Kidney epithelial cell (primary cell): ENCODE results near the gene ADGRV1. TPM values are rescaled to one million over a fixed set of nuclear protein-coding genes. Genes with fewer than 3 reads are reported as not detected.

Experiments used
- DNase-seq: peaks from one replicate; pipeline ENCODE4 v3.0.0-alpha.2; 2010; ENCODE audit warnings: low read depth
- H3K27me3 ChIP-seq: 2 replicates; pipeline ENCODE4 v1.6.0; 2011; ENCODE audit warnings: low read length; ENCODE audit not compliant: control insufficient read depth, insufficient read depth
- H3K36me3 ChIP-seq: 2 replicates; pipeline ENCODE4 v1.5.1; 2011; ENCODE audit warnings: low read length; ENCODE audit not compliant: control insufficient read depth, insufficient read depth
- H3K4me3 ChIP-seq: 2 replicates; pipeline ENCODE4 v1.5.1; 2011; ENCODE audit warnings: low read depth, mild to moderate bottlenecking, control low read depth, low read length
- total RNA-seq: library from RNA; depleted of rRNA; stranded (reverse); fragments of >200 nt; gene quantifications from 2 replicates; pipeline ENCODE4 v1.2.3, GENCODE V29; 2015
- TF ChIP-seq, protein P1 (sequence below): IDR thresholded peaks from 2 replicates; pipeline ENCODE4 v1.5.1; 2011; ENCODE audit warnings: mild to moderate bottlenecking, moderate library complexity, low read length, control low read depth, inconsistent platforms; ENCODE audit not compliant: insufficient read depth, poor library complexity, severe bottlenecking

Gene ADGRV1
- total RNA-seq, 1 donor from 2014 or later: 3.5 TPM

DNA sequence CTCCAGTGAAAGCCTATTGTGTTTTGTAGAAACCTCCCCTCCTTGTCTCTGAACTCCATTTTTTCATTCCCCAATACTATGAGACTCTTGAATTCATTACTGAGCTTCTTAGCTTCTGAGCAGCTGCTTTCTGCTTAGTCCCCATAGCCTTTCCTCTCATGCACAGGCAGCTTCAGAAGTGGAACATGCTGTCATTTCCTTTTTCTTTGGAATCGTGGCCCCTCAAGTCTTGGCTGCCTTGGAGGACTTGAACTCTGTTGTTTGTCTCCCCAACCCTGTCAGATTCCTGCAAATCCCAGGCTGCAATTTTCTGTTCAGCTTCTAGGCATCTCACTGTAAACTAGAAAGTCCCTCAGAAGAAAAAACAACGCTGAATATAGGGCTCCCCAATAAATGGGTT, 556.1 kb downstream of the ADGRV1 start:
- TF ChIP-seq, protein P1, sequence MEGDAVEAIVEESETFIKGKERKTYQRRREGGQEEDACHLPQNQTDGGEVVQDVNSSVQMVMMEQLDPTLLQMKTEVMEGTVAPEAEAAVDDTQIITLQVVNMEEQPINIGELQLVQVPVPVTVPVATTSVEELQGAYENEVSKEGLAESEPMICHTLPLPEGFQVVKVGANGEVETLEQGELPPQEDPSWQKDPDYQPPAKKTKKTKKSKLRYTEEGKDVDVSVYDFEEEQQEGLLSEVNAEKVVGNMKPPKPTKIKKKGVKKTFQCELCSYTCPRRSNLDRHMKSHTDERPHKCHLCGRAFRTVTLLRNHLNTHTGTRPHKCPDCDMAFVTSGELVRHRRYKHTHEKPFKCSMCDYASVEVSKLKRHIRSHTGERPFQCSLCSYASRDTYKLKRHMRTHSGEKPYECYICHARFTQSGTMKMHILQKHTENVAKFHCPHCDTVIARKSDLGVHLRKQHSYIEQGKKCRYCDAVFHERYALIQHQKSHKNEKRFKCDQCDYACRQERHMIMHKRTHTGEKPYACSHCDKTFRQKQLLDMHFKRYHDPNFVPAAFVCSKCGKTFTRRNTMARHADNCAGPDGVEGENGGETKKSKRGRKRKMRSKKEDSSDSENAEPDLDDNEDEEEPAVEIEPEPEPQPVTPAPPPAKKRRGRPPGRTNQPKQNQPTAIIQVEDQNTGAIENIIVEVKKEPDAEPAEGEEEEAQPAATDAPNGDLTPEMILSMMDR: no peak

DNA sequence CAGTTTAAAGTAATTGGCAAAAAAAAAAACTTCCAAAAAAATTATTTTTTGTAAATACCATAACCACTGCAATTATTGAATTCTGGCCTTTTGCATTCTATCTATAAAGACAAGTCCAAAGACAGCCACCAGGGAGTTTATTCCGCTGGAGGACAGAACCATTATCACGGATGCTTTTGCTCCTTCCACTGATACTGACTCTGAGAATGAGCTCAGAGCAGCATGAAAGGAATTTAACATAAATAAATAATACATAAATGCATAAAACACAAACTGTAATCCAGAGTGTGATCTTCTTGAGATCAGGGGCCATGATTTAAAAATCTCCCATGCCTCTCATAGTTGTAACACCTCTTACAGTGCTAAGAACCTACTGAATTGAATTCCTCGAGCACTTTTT, 559.8 kb downstream of the ADGRV1 start:
- H3K4me3 ChIP-seq: no peak overlapping the region
- TF ChIP-seq, protein P1: no peak

More for the DNA sequence above, 556.1 kb downstream of the ADGRV1 start:
- H3K36me3 ChIP-seq: no peaks in the 10 kb centered on the region
- no peak overlapping the region for H3K4me3 ChIP-seq
- no peaks in the 10 kb centered on the region for H3K27me3 ChIP-seq
- no peak for DNase-seq

DNA sequence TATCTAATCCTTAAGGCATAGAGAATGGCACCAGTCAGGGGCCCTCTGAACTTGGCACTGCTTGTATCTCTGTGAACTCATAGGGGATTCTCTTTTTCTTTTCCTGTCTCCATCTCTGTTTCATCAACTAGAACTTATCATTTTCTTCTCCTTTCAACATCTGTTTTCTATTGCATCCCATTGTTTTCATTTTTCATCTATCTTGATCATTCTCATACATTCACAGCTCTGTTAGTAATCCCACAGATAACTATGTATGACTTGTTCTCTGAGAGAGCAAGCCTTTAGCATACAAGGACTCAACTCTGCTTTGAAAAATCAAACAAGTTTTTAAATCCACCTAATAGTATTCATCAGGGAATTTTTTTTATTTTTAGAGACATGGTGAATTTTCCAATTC, 560.2 kb downstream of the ADGRV1 start:
- no peak for DNase-seq
- no peaks in the 10 kb centered on the region for H3K27me3 ChIP-seq
- no peak overlapping the region for H3K4me3 ChIP-seq
- TF ChIP-seq, protein P1: no peak
- H3K36me3 ChIP-seq: no peaks in the 10 kb centered on the region

More for the DNA sequence above, 559.8 kb downstream of the ADGRV1 start:
- H3K27me3 ChIP-seq: no peaks in the 10 kb centered on the region
- no peaks in the 10 kb centered on the region for H3K36me3 ChIP-seq
- DNase-seq: no peak

DNA sequence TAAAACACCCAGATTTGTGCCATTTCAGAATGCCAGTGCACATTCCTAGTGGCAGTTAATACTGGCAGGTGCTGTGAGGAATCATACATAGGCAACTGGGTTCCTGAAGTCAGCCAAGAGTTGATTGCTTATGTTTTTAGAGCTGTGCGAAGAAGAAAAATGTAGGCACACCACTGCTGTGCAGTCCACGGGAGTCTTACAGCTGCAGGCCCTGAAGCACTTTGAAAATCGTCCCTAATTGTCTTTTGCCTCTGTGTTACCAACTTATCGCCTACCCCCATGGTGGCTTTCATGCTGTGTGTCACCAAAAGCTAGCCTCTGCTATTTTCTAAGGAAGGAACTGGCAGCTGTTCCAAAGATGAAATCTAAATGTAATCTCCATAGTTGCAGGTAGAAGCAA, 560.6 kb downstream of the ADGRV1 start:
- DNase-seq: no peak
- Histone ChIP-seq H3K27me3 (no peaks in the 10 kb centered on the region), H3K4me3 (no peak overlapping the region), H3K36me3 (no peaks in the 10 kb centered on the region)
- TF ChIP-seq, protein P1: no peak

DNA sequence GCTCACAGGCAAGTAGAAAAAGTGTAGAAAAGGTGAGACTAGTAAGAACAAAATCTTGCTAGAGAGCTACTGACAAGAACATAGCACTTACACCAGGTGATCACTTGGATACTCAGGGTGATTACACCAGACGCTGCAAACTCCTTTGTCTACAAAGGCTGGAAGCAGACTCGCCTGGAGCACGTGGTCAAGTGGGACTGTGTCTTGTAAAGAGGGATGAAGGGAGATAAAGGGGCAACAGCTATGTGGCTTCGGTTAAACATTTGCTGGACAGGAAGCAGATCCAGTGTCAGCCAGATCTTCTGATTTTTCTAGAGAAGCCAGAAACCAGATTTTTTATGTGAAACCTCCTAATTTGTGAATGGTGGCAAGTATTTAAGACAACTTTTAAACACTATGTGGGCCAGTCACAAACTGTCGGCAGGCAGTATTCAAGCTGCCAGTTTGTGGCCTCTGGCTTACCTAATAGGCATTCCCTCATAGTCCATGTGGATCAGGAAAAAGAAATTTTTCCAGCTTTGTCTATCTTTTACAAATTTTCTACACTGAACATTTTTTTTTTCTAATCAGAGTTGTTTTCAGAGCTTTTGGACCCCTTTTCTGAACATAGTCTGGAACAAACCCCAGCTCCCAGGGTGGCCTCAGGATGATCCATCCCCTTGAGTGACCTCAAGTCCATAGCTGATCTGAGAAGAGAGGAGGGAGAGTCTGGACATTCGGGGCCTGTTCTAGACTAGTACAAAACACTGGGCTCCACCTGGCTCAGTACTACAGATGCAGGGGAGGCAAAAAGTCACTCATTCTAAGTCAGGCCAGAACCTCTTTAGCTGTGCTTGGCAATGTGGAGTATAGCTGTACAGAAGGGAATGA, 561.6 kb downstream of the ADGRV1 start:
- TF ChIP-seq, protein P1: no peak
- Histone ChIP-seq H3K4me3 (no peak overlapping the region), H3K36me3 (no peaks in the 10 kb centered on the region), H3K27me3 (no peaks in the 10 kb centered on the region)
- DNase-seq: no peak
